ENCODE measurements around the gene CDKN2D.

The CDKN2D gene

GRCh38 chr19:10568062-10568825 lies 535 bp downstream of the CDKN2D start:
- Mint-ChIP-seq H3K4me1 (peaks cover 47% of the 10 kb centered on the region), H3K27ac (peak overlapping the region; percentile 99), H3K4me3 (peak overlapping the region; percentile 84), H3K27me3 (no peaks in the 10 kb centered on the region), H3K9me3 (no peaks in the 10 kb centered on the region), H3K36me3 (peaks cover 32% of the 10 kb centered on the region)
- CTCF ChIA-PET, result interaction anchor here (0.7 to 4.0 kb wide), 7 partner anchors 11 to 151 kb away, joined by 3 to 19 read pairs (median 4); no protein-coding TSS in a partner anchor
- peak; percentile 44 for DNase-seq

- CTCF ChIA-PET, result interaction anchor here (0.7 to 4.0 kb wide), 7 partner anchors 12 to 150 kb away, joined by 3 to 19 read pairs (median 4); no protein-coding TSS in a partner anchor
- Mint-ChIP-seq H3K36me3 (peaks cover 32% of the 10 kb centered on the region), H3K4me3 (peak overlapping the region; percentile 84), H3K27ac (peak overlapping the region; percentile 99), H3K4me1 (peaks cover 47% of the 10 kb centered on the region), H3K9me3 (no peaks in the 10 kb centered on the region), H3K27me3 (no peaks in the 10 kb centered on the region)
- no peak for DNase-seq
These were observed 1.1 kb downstream of the CDKN2D start for GRCh38 chr19:10567656-10568055.

- peak; percentile 71 for DNase-seq
- no peaks in the 10 kb centered on the region for H3K27me3 Mint-ChIP-seq
- peaks cover 38% of the 10 kb centered on the region for H3K36me3 Mint-ChIP-seq
- CTCF ChIA-PET, result interaction anchor here (0.6 to 4.0 kb wide), 9 partner anchors 15 to 150 kb away, joined by 3 to 19 read pairs (median 4); no protein-coding TSS in a partner anchor
- H3K27ac Mint-ChIP-seq, result peak overlapping the region; percentile 99
- peak overlapping the region; percentile 84 for H3K4me3 Mint-ChIP-seq
- peaks cover 40% of the 10 kb centered on the region for H3K4me1 Mint-ChIP-seq
- no peaks in the 10 kb centered on the region for H3K9me3 Mint-ChIP-seq
These were observed 1.9 kb downstream of the CDKN2D start for GRCh38 chr19:10566658-10567410.

- Mint-ChIP-seq H3K4me3 (peak overlapping the region; percentile 84), H3K36me3 (peaks cover 43% of the 10 kb centered on the region), H3K27me3 (no peaks in the 10 kb centered on the region), H3K9me3 (no peaks in the 10 kb centered on the region), H3K4me1 (peaks cover 45% of the 10 kb centered on the region), H3K27ac (peak overlapping the region; percentile 99)
- CTCF ChIA-PET, result interaction anchor here (0.6 to 2.8 kb wide), 7 partner anchors 9 to 149 kb away, joined by 3 to 11 read pairs (median 3); no protein-coding TSS in a partner anchor
- no peak for DNase-seq
These were observed 2.4 kb downstream of the CDKN2D start for GRCh38 chr19:10566408-10566657.

GRCh38 chr19:10565567-10566407 lies 3.0 kb downstream of the CDKN2D start, which contains the start of gene KRI1:
Gene KRI1, minus strand, starts transcription at chr19:10566010. Its CDS starts 11 bp downstream, at chr19:10565999.
- peak within 1 kb of the TSS; percentile 84 for H3K4me3 Mint-ChIP-seq
- H3K9me3 Mint-ChIP-seq, result no peaks in the 10 kb centered on the region
- peak within 1 kb of the TSS; percentile 99 for H3K27ac Mint-ChIP-seq
- no peaks in the 10 kb centered on the region for H3K27me3 Mint-ChIP-seq
- peaks cover 49% of the 10 kb centered on the region for H3K36me3 Mint-ChIP-seq
- DNase-seq, result peak; percentile 99
- peaks cover 47% of the 10 kb centered on the region for H3K4me1 Mint-ChIP-seq
- CTCF ChIA-PET, result interaction anchor here (0.7 to 2.8 kb wide), 6 partner anchors 9 to 134 kb away, joined by 3 to 11 read pairs (median 4); no protein-coding TSS in a partner anchor

- Mint-ChIP-seq H3K27me3 (no peaks in the 10 kb centered on the region), H3K4me3 (peak overlapping the region; percentile 84), H3K4me1 (peaks cover 44% of the 10 kb centered on the region), H3K9me3 (no peaks in the 10 kb centered on the region), H3K27ac (peak overlapping the region; percentile 99), H3K36me3 (peaks cover 56% of the 10 kb centered on the region)
- DNase-seq, result peak; percentile 70
- CTCF ChIA-PET, result interaction anchor here (2.8 kb wide), 1 partner anchor 11 kb away, joined by 11 read pairs; no protein-coding TSS in a partner anchor
These were observed 3.7 kb downstream of the CDKN2D start for GRCh38 chr19:10565028-10565566.

GRCh38 chr19:10562609-10563008 lies 6.2 kb downstream of the CDKN2D start:
- Mint-ChIP-seq H3K27me3 (no peaks in the 10 kb centered on the region), H3K9me3 (no peaks in the 10 kb centered on the region), H3K4me1 (peaks cover 35% of the 10 kb centered on the region), H3K27ac (no peak overlapping the region), H3K4me3 (no peak overlapping the region), H3K36me3 (peaks cover 67% of the 10 kb centered on the region)
- no peak for DNase-seq
- CTCF ChIA-PET, result interaction anchor here (1.5 to 1.6 kb wide), 2 partner anchors 9 to 19 kb away, joined by 4 to 5 read pairs; no protein-coding TSS in a partner anchor

- Mint-ChIP-seq H3K27me3 (no peaks in the 10 kb centered on the region), H3K4me3 (no peak overlapping the region), H3K4me1 (peaks cover 31% of the 10 kb centered on the region), H3K27ac (no peak overlapping the region), H3K36me3 (peaks cover 58% of the 10 kb centered on the region), H3K9me3 (no peaks in the 10 kb centered on the region)
- CTCF ChIA-PET, result no interaction called here
- DNase-seq, result no peak
These were observed 8.6 kb downstream of the CDKN2D start for GRCh38 chr19:10560154-10560553.

- CTCF ChIA-PET, result interaction anchor here (0.9 kb wide), 1 partner anchor 8 kb away, joined by 3 read pairs; the partner anchor contains the start of gene KRI1
- H3K36me3 Mint-ChIP-seq, result peaks cover 69% of the 10 kb centered on the region
- no peaks in the 10 kb centered on the region for H3K27me3 Mint-ChIP-seq
- H3K9me3 Mint-ChIP-seq, result no peaks in the 10 kb centered on the region
- H3K27ac Mint-ChIP-seq, result peak overlapping the region; percentile 33
- no peak for DNase-seq
- no peak overlapping the region for H3K4me3 Mint-ChIP-seq
- H3K4me1 Mint-ChIP-seq, result peaks cover 44% of the 10 kb centered on the region
These were observed 11.1 kb downstream of the CDKN2D start for GRCh38 chr19:10557603-10558197.

GRCh38 chr19:10555610-10555973 lies 13.2 kb downstream of the CDKN2D start:
- Mint-ChIP-seq H3K27me3 (no peaks in the 10 kb centered on the region), H3K9me3 (no peaks in the 10 kb centered on the region), H3K27ac (peak overlapping the region; percentile 97), H3K36me3 (peaks cover 68% of the 10 kb centered on the region), H3K4me3 (no peak overlapping the region), H3K4me1 (peaks cover 54% of the 10 kb centered on the region)
- CTCF ChIA-PET, result interaction anchor here (1.1 to 1.7 kb wide), 3 partner anchors 12 to 144 kb away, joined by 3 to 4 read pairs (median 4); no protein-coding TSS in a partner anchor
- no peak for DNase-seq

GRCh38 chr19:10554760-10555609 lies 13.8 kb downstream of the CDKN2D start:
- Mint-ChIP-seq H3K27ac (peak overlapping the region; percentile 97), H3K36me3 (peaks cover 67% of the 10 kb centered on the region), H3K4me1 (peaks cover 58% of the 10 kb centered on the region), H3K9me3 (no peaks in the 10 kb centered on the region), H3K27me3 (no peaks in the 10 kb centered on the region), H3K4me3 (peak overlapping the region; percentile 66)
- DNase-seq, result no peak
- CTCF ChIA-PET, result interaction anchor here (1.1 to 2.5 kb wide), 6 partner anchors 10 to 145 kb away, joined by 3 to 11 read pairs (median 4); partner anchors contain the start of gene KRI1

GRCh38 chr19:10553943-10554381 lies 14.8 kb downstream of the CDKN2D start:
- Mint-ChIP-seq H3K4me1 (peaks cover 60% of the 10 kb centered on the region), H3K4me3 (peak overlapping the region; percentile 66), H3K27me3 (no peaks in the 10 kb centered on the region), H3K9me3 (no peaks in the 10 kb centered on the region), H3K36me3 (peaks cover 62% of the 10 kb centered on the region), H3K27ac (peak overlapping the region; percentile 97)
- peak; percentile 84 for DNase-seq
- CTCF ChIA-PET, result interaction anchor here (1.0 to 2.5 kb wide), 11 partner anchors 9 to 146 kb away, joined by 3 to 11 read pairs (median 4); partner anchors contain the start of gene KRI1

All from activated naive CD4-positive, alpha-beta T cell treated with anti-CD3 and anti-CD28 coated beads, Interleukin-2, amount 10 ng/mL, durations not matched to agents 7 days and 5 days (primary cell).